Activated CD8-positive, alpha-beta memory T cell treated with anti-CD3 and anti-CD28 coated beads, Interleukin-2, amount 50 U/mL, for 48 hours (primary cell): ENCODE measurements around the gene GRB10.
"Not testable (repeated sequence)": the region's sequence is repeated elsewhere in the genome, so short reads cannot be mapped to it uniquely, and the experiment has no call there.

ENCODE experiments used
- DNase-seq: peaks from one replicate; pipeline ENCODE4 v3.0.0-alpha.2; 2020

Gene GRB10

DNA sequence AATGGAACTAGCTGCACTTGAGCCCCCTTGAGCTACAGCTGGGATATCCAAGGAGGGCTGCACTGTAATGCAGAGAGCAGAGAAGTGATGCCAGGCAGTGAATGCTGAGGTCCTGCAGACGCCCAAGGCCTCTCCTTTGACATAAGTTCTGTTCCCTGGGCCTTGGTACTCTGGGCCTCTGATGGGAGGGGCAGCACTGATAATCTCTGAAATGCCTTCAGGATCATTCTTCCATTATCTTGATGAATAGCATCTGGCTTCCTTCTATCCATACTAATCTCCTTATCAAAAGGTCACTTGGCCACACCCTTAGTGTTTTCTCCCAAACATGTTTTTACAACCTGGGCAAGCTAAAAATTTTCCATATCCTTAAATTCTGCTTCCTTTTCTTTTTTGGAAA is 6.9 kb downstream of the GRB10 start:
- no peak for DNase-seq

DNA sequence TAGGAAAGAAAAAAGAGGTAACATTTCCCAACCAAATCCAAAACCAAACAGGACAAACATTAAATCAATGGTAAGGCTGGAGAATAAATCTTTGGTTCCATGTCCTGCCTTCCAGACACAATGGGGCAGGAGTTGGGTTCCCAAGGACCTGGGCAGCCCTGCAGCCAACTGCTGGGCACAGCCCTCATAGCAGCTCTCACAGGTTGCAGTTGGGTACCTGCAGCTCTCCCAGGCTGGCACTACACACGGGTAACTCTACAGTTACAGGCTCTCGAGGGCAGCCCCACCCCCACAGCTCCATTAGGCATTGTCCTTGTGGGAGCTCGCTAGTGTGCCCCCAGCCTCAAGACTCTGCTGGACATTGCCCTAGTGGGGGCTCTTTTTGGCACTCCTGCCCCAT is 7.5 kb downstream of the GRB10 start:
- DNase-seq, result no peak

DNA sequence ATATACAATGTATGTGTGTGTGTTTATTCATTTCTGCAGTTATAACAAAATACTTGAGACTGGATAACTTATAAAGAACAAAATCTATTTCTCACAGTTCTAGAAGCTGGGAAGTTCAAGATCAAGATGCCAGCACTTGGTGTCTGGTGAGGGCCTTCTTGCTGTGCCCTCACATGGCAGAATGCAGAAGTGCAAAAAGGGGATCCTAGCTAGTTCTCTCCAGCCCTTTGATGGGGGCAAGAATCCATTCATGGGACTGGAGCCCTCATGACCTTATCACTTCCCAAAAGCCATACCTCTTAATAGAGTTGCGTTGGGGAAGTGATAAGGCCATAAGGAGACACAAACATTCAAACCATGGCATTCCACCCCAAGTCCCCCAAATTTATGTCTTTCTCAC is 8.4 kb downstream of the GRB10 start:
- DNase-seq, result no peak

DNA sequence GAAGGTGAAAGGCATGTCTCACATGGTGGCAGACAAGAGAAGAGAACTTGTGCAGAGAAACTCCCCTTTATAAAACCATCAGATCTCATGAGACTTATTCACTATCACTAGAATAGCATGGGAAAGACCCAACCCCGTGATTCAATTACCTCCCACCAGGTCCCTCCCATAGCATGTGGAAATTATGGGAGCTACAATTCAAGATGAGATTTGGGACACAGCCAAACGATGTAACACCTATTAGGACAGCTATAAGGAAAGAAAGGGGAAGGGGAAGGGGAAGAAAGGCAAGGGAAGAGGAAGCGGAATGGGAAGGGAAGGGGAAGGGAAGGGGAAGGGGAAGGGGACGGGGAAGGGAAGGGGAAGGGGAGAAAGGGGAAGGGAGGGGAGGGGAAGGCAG is 9.6 kb downstream of the GRB10 start:
- DNase-seq, result not testable (repeated sequence)

DNA sequence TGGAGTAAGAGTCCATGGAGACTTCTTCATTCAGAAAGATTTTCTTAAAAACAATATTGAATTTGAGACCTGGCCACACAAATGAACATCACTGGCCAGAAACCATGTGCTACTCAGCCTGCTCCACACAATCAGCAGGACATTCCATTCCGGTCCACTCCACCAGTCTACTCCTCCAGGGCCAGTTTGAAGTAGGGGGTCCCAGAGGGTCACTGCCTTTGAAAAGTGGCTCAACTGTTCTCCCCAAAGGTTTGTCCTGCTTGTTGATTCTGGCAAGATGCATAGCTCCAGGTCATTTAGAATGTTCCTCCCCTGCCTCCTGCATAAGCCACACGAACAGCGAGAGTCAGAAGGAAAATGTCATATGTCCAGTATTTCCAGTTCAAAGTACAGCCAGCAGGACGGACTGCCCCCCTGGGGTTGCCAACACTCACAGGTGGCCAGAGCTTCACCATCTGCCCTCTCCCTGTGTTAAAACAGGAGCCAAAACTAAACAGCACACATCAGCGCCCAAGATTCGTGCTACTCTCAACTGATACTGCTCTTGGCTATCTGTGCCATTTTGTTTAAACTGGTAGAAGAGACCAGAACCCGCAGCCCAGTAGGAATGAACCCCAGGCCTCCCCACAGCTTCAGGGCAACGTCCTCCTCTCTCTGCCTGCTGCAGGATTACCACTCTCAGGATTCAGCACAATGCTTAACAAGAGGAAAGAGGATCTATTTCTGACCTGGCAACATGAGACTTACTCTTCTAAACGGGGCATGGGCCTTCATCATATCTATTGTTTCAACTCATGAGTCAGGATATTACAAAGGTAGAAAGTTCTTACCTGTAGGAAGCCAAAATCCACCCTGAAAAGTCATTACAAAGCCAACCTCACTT is 11.3 kb downstream of the GRB10 start:
- no peak for DNase-seq

DNA sequence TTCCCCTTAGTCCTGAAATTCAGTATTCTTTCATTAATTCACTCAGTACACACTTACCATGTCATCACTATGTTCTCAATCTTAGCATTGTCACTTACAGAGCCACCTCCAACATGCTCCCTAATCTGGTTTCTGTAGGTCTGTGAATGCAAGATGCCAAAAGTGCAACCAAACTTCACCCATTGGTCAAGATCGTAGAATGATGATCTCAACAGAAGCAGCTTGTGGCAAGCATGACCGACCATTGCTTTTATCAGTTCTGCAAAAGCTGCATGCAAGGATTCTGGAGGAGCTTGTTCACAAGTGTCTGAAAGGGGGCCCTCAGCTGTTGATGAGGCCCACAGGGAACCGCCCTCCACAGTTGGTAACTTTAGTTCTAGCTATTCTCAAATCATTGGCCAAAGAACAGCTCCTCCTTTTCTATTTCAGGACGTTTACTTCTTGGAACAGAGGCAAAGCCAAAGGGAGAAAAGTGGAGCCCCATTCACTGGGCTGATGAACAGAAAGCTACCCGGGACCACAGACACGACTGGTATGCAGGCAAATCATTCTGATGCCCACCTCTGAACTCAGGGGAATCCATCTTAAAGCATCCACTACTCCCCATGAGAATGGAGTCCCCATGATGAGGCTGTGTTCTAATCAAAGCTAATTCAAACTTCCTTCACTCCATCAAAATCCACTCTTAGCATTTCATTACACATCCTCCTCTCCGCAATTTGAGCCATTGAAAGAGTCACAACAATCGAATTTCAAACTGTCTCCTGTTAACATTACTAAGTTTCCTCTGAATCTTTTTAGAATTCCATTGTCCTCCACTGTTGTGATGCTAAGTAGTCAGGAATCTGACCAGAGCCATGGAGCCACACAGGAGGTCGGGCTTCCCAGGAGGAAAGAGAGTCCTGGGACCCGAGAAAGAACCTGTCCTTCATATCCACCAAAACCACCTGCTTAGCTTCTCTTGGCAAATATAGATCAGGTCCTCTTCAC is 13.9 kb downstream of the GRB10 start:
- DNase-seq, result no peak

DNA sequence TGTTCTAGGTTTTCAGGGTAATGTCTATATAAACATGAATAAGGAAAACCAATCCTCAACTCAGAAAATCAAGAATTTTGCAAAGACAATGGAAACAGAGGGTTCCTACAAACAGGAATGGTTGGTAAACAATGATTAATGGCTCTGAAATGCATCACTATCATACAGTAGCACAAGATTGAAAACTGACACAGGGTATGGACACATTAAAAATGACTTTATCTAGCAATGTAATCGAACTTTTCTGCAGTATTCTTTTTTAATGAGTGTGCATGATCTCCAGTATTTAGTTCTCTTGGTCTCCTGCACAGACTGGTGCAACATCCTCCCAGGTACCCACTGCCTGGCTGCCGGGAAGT is 15.9 kb downstream of the GRB10 start:
- no peak for DNase-seq

DNA sequence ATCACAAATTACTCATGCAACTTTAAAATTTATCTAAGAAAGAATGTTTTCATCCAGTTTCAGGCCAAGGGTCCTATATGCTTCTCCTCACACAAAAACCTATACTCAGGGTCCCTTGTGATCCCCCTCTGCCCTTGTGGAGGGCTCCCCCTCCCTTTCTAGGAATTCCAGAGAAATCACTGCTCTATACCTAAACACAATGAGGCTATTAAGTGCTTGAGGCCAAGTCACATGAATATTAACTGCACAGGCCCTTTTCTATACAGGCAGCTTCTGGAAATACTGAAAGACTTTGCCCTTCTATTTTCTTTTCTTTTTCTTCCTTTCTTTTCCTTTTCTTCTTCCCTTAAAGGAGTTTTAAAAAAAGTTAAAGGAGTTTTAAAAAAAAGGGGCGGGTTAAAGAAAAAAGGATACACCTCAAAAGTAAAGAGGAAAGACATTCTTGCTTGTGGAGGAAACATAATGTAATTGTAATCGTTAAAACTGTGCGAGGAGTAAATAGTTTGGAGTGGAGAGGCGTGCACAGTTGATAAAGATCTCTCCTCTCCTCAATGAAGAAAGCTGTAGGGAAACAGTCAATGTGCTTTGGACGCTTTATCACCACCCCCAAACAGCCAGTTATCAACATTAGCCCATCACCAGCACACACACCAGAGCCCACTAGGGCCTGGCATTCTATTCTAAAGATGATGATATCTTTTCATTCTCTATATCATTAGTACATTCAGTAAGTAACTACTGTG is 16.4 kb downstream of the GRB10 start:
- DNase-seq, result no peak

DNA sequence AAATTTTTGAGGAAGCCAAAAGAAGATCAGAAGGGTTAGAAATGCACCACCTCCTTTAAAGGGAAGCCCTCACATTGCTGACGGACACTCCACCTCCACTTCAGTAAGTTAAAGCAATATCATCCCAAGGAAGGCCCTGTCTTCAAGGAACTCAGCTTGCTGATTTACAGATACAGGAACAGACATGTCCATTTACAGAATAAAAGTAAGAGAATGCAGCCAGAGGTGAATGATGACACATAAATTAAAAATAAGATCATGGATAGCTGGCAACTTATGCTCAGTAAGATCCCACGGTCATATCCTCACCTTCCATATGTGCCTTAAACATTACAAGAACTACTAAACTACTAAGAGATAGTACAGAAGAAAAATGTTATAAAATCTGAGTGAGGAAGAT is 20.4 kb downstream of the GRB10 start:
- no peak for DNase-seq

DNA sequence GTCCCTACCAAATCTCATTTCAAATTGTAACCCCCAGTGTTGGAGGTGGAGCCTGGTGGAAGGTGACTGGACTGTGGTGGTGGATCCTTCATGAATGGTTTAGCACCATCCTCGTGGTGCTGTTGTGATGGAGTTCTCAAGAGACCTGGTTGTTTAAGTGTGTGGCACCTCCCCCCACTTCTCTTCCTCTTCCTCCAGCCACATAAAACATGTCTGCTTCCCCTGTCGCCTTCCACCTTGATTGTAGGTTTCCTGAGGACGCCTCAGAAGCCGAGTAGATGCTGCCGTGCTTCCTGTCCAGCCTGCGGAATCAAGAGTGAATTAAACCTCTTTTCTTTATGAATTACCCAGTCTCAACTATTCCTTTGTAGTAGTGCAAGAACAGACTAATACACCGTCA is 21.0 kb downstream of the GRB10 start:
- DNase-seq, result no peak

DNA sequence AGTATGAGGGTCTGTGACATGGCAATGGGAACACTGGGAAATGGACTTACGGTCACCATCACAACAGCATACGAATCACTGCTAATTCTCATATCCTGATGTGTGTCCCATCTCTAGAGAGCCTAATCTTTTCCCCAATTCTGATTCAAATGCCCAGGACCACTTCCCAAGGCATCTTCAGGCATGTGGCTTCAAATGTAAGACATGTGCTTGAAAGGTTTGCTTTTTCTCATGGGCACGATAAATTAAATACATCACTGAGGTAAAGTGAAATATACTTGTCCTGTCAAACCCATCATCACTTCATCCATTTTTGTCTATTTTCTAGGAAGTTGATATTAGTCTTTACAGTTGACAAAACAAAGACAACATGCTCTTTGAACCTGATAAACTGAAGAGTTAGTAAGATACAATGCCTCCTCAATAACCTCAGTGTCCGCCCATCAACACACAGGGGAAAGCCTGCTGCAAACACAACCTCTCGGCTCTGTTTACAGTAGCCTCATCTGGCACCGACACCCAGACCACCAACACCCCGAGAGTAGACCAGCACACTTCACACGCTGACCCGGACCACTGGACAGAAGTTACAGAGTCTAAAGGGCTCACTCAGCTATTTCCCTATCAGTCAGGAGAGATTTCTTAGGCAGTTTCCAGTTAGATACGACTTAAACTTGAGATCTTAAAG is 24.8 kb downstream of the GRB10 start:
- DNase-seq, result no peak

DNA sequence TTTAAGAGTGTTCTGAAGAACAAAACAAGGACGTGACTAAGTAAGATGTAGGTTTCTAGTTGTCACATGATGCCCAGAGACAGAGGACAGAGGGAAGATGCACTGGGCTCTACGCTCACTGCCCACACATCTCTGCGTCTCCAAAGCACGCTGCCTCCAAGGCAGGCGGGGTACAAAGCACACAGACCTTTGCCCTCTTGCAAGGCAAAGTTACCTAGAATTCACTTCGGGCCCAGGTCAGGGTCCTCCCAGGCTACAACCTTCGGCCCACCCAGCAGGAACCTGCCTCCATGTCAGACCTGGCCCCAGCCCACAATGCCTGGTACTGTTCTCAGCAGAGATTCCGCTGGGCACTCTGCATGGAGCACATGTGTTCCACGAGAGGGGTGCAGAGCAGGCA is 26.5 kb downstream of the GRB10 start:
- DNase-seq, result no peak

DNA sequence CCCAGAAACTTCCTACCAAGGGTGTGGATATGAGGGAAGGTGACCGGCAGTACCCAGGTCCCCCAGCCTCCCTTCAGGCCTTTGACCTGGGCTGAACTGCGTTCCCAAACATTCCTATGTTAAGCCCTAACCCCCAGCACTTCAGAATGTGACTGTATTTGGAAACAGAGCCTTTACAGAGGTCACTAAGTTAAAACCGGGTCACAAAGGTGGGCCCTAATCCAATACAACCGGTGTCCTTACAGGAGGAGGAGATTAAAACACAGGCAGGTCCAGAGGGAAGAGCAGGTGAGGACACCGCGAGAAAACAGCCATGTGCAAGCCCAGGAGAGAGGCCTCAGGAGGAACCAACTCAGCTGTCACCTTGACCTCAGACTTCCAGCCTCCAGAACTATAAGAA is 28.0 kb downstream of the GRB10 start:
- DNase-seq, result no peak

DNA sequence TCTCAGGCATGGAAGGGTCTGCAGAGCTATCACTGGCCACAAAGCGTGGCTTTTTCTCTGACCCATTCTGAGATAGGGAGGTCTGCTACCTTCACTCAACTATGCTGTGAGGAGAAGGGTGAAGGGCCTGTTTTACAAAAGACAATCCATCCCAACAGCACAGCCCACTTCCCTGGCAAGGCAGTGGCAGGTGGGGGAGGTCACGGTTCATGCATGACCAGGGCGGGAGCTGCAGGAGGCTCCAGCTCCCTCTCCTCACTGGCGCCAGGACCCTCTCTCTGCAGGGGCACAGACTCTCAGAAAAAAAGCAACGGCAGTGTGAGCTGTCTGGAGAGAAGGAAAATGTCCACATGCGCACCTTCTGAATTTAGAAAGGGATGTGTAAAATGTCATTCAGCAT is 28.5 kb downstream of the GRB10 start:
- no peak for DNase-seq

DNA sequence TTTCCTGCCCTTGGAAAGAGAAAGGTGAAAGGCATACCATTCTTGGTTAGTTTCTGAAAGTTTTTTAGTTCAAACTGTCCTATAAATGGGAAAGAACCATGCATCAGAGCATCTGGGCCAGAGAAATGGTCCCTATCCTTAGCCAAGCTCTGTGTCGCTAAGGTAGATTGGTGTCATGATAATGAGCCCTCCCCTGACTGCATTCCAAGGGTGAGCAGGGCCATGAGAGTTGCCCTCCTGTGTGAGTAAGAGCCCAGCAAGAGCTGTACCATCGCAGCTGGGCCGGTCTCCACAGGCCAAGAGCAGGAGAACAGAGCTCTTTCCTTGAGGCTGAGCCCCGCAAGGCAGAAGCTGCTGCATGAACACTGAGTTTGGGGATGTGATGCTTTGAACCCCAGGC is 30.3 kb downstream of the GRB10 start:
- DNase-seq, result no peak

DNA sequence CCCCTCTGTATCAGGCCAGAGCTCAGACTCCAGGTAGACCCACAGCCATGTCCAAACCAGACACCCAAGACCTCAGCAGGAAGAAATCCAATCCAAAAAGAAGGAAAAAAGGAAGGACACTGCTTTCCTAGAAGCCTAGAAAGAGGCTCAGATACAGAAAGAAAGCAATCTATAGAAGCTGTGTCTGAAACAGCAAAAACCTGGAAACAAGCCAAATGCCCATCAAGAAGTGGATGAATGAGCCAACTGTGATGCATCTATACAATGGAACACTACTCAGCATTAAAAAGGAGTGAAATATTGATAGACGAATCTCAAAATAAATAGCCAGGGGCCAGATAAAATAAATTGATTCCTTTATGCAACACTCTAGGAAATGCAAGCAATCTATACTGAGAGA is 31.6 kb downstream of the GRB10 start:
- DNase-seq, result no peak

DNA sequence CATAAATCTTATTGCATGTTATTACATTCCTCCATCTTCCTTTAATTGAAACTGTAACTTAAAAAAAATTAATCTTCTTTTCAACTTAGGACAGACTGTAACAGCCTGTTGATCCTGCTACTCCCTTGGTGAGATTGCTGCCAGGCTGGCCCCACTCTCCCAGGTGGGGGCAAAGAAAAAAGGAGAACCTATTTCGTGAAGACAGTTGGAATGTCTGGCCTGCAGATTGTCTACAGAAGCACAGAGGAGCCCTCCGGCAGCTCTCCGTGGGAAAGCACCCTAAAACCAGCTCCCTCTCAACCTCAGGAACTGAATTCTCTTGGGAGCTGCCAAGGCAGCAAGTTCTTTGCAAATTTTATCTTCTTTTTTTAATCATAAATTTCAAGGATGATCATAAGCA is 32.8 kb downstream of the GRB10 start:
- DNase-seq, result no peak

DNA sequence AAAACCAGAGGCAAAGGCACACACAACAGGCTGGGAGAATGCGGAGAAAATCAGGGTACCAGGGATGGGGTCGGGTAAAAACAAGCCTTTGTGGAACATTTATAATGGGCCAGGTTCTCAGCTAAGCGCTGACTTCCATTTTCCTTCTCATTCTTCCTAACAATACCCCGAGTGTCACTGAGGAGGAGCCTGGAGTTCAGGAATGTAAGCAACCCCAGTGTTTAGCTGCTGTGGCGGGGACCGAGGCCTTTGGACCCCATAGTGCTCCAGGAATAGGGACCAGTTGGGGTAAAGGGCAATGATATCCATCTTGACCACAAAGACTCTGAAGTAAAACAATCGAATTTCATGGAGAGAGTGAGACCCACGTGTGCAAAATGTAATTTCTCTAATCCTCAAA is 34.2 kb downstream of the GRB10 start:
- no peak for DNase-seq

DNA sequence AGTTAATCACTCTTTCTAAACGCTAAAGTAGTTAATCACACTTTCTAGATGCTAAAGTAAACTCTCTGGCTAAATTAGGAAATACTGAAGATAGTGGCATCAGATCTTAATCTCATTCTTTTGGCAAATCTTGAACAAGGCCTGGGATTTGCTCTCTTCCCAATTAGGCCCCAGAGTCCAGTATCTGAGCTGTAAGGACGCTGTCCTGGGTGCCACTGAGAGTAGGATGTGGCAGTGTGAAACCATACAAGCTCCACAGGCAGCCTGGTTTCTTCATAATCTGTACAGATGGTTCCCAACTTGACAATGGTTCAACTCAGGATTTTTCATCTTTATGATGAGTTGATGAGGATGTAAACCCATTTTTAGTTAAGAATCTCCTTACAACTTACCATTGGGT is 36.9 kb downstream of the GRB10 start:
- no peak for DNase-seq

DNA sequence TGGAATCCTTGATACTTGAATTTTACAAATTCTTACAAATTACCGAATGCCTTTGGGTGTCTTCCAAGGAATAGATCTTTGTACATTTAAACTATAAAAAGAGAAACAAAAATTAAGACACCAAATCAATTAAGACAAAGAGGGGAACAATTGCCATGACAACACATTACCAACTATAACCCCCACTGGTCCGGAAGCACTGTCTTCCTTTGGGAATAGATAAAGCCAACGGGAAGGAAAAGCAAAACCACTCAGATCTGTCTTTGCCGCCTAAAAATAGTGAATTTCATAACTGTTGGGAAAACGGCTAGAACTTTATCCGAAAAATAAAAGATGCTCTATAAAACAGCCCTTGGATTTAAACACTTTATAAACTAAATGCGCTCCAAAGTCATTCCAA is 37.4 kb downstream of the GRB10 start:
- DNase-seq, result no peak

DNA sequence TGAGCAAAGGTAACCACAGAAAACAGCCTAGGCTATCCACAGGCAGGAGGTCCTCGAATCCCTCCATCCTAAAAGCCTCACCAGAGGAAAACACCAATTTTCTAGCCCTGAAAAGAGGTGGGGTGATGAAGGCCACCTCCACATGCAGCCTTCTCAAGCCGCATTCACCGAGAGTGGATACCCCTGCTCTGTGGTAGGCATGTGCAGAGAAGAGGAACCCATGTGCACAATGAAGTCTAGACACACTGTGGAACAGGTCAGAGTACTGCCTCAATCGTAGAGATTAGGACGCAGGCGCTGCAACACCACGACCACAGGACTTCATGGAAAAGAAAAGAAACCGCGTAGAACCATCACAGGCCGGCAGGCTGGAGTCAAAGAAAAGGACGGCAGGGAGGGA is 38.8 kb downstream of the GRB10 start:
- no peak for DNase-seq

DNA sequence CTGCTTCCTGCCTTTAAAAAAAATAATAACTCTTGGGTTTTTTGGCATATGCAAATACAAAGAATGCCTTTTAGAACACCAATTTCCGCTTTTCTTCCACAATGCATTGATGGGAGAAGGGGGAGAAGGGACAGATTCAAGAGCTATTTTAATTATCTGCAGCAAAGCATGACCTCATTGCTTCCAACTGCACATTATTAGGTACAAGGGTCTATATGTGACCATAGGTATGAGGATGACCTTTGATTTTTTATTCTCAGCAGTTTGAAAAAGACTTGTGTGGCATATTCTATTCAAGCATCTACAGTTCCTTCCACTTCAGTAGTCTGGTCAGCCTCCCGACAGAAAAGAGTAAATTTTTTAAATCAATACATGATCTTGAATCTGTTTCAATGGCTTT is 39.7 kb downstream of the GRB10 start:
- no peak for DNase-seq

DNA sequence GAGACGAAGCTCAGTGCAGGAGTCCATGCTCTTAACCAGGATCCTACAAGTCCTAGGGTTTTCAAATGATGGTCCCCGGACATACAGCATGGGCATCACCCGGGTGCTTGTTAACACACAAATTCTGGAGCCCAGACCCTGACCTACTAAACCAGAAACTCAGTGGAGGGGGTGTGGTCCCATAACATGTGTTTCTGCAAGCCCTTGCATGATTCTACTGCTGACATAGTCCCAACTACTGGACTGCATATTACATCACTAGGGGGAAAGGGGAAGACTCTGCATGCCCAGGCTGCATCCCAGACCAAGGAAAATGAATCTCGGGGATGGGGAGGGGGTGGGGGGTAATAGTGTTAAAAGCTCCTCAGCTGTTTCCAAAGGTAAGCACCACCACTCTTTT is 40.3 kb downstream of the GRB10 start:
- no peak for DNase-seq
